Endothelial cell of umbilical vein (primary cell): ENCODE results near the gene AMER2. TPM values are rescaled to one million over a fixed set of nuclear protein-coding genes. Genes with fewer than 3 reads are reported as not detected.

Experiments
- BruUV-seq: library from RNA; stranded (reverse); fragments of 400-500 nt; replicated peaks from 2 replicates; lab custom pipeline; 2021; lab: Mats Ljungman, UMichigan
- CTCF ChIA-PET: fragments of 300-600, 350-600 bp; sonication (Branson Sonifier 250); formaldehyde crosslinking; loops from one replicate; lab custom pipeline; 2021; ENCODE audit warnings: antibody characterized with exemption, inconsistent platforms; lab: Charles Lee
- POLR2A ChIA-PET: fragments of 300-600, 350-600 bp; sonication (Branson Sonifier 250); formaldehyde crosslinking; loops from one replicate; lab custom pipeline; 2021; ENCODE audit warnings: antibody characterized with exemption, inconsistent platforms; lab: Charles Lee
- DNase-seq: peaks from one replicate; pipeline ENCODE4 v3.0.0-alpha.2; 2011; ENCODE audit warnings: low read depth, low spot score
- FAIRE-seq: peaks from 2 replicates; lab custom pipeline; 2011; peaks lifted over from hg19 to GRCh38; lab: Jason Lieb, UNC
- H2AFZ ChIP-seq: 2 replicates; pipeline ENCODE4 v1.6.0; 2012; ENCODE audit warnings: low read depth, low read length, control low read depth, inconsistent platforms
- H3K27ac ChIP-seq: 2 replicates; pipeline ENCODE4 v1.5.1; 2011; ENCODE audit warnings: low read depth, mild to moderate bottlenecking, control low read depth, low read length, moderate library complexity; ENCODE audit not compliant: insufficient read depth
- H3K27me3 ChIP-seq, 2 experiments: 2 replicates each; pipeline versions ENCODE4 v1.6.0 to v1.6.1; 2011; ENCODE audit warnings: low read length in 2 of 2, mixed read lengths in 1 of 2; ENCODE audit not compliant: control insufficient read depth in 2 of 2, insufficient read depth in 2 of 2
- H3K36me3 ChIP-seq, 2 experiments: 2 replicates in 1 of 2; 3 replicates in 1 of 2; pipeline ENCODE4 v1.5.1; 2011; ENCODE audit warnings: low read length in 2 of 2, mild to moderate bottlenecking in 1 of 2, moderate library complexity in 1 of 2; ENCODE audit not compliant: control insufficient read depth in 2 of 2, insufficient read depth in 2 of 2; ENCODE audit errors: extremely low read depth in 1 of 2
- H3K4me1 ChIP-seq: 3 replicates; pipeline ENCODE4 v1.5.1; 2011; ENCODE audit warnings: mild to moderate bottlenecking, low read length; ENCODE audit not compliant: control insufficient read depth, insufficient read depth; ENCODE audit errors: extremely low read depth
- H3K4me2 ChIP-seq: 2 replicates; pipeline ENCODE4 v1.6.1; 2011; ENCODE audit warnings: low read length, control low read depth, mixed read lengths; ENCODE audit not compliant: insufficient read depth
- H3K4me3 ChIP-seq, 3 experiments: fragments of 200-600 bp in 1 of 3; sonication (generic), shearing (Covaris generic) in 1 of 3; replicated peaks in 1 of 3; 2 replicates each; pipeline ENCODE4 v1.5.1; 2011 to 2016; ENCODE audit warnings: control low read depth in 3 of 3, low read length in 3 of 3, mild to moderate bottlenecking in 2 of 3, inconsistent platforms in 1 of 3, low read depth in 1 of 3, moderate library complexity in 1 of 3; ENCODE audit not compliant: insufficient read depth in 1 of 3
- H3K79me2 ChIP-seq: 2 replicates; pipeline ENCODE4 v1.6.0; 2012; ENCODE audit warnings: low read length, inconsistent platforms; ENCODE audit not compliant: control insufficient read depth, insufficient read depth
- H3K9ac ChIP-seq: replicated peaks from 2 replicates; pipeline ENCODE3; 2011; ENCODE audit warnings: low read length, control low read depth; ENCODE audit not compliant: insufficient read depth; ENCODE audit errors: extremely low read depth
- H3K9me1 ChIP-seq: replicated peaks from 3 replicates; pipeline ENCODE4 v1.6.0; 2011; ENCODE audit warnings: mild to moderate bottlenecking, low read length; ENCODE audit not compliant: control insufficient read depth, insufficient read depth; ENCODE audit errors: extremely low read depth
- H3K9me3 ChIP-seq: replicated peaks from 2 replicates; pipeline ENCODE4 v1.5.1; 2012; ENCODE audit warnings: low read length, inconsistent platforms; ENCODE audit not compliant: control insufficient read depth, insufficient read depth
- H4K20me1 ChIP-seq: replicated peaks from 2 replicates; pipeline ENCODE3; 2011; ENCODE audit warnings: mild to moderate bottlenecking, low read length; ENCODE audit not compliant: control insufficient read depth, insufficient read depth; ENCODE audit errors: extremely low read depth
- FOS ChIP-seq: IDR thresholded peaks from 2 replicates; pipeline ENCODE4 v1.6.1; 2011; ENCODE audit warnings: mild to moderate bottlenecking, low read length, moderate library complexity, borderline replicate concordance; ENCODE audit not compliant: insufficient read depth
- GATA2 ChIP-seq: IDR thresholded peaks from 2 replicates; pipeline ENCODE4 v1.7.0; 2011; ENCODE audit warnings: low read depth, mild to moderate bottlenecking, moderate library complexity, mixed read lengths, low read length; ENCODE audit not compliant: insufficient read length, insufficient read depth
- JUN ChIP-seq: IDR thresholded peaks from 2 replicates; pipeline ENCODE4 v1.6.1; 2011; ENCODE audit warnings: borderline replicate concordance, low read depth; ENCODE audit not compliant: insufficient read length, insufficient read depth
- POLR2A ChIP-seq: IDR thresholded peaks from 2 replicates; pipeline ENCODE4 v1.6.1; 2012; ENCODE audit warnings: low read depth, mild to moderate bottlenecking, control low read depth, low read length
- POLR2AphosphoS5 ChIP-seq: IDR thresholded peaks from 2 replicates; pipeline ENCODE4 v1.6.1; 2012; ENCODE audit warnings: low read depth, mild to moderate bottlenecking, control low read depth, low read length, moderate library complexity; ENCODE audit not compliant: insufficient read depth
- dilution Hi-C: fragments of 300-500 bp; cut with MboI; formaldehyde crosslinking; loops from one replicate; pipeline ENCODE4 v1.15.0; 2019; ENCODE audit warnings: low sequenced_read_pairs; ENCODE audit not compliant: extremely low pct_ligation_motif_present
- intact Hi-C: fragments of 100-400 bp; cut with micrococcal nuclease; formaldehyde crosslinking; loops from one replicate; pipeline ENCODE4 v1.10.0; 2022
- polyA plus RNA-seq, 4 experiments: library from polyadenylated mRNA; depleted of rRNA in 3 of 4; stranded (reverse) in 3 of 4; unstranded in 1 of 4; fragments of >200 nt; gene quantifications; 2 replicates each; pipeline versions ENCODE4 v1.2.1 to v1.2.3, GENCODE V29; 2011 to 2012; ENCODE audit warnings: missing spikeins in 1 of 4
- total RNA-seq: library from RNA; stranded (reverse); gene quantifications from 2 replicates; pipeline ENCODE4 v1.2.3, GENCODE V29; 2021
- TF ChIP-seq, protein P1 (sequence below), 2 donors: IDR thresholded peaks; 1 replicate in 1 of 2; 2 replicates in 1 of 2; pipeline ENCODE4 v1.5.1; 2011; ENCODE audit warnings: low read length in 2 of 2, mild to moderate bottlenecking in 2 of 2, moderate library complexity in 2 of 2, control low read depth in 1 of 2, inconsistent platforms in 1 of 2, low read depth in 1 of 2; ENCODE audit not compliant: insufficient read depth in 1 of 2; ENCODE audit errors: extremely low read depth in 1 of 2

Gene AMER2
- total and polyA plus RNA-seq, 2 donors (not counting 3 experiments of a cell fraction or from before 2014, with no cell fraction given) = not detected

DNA sequence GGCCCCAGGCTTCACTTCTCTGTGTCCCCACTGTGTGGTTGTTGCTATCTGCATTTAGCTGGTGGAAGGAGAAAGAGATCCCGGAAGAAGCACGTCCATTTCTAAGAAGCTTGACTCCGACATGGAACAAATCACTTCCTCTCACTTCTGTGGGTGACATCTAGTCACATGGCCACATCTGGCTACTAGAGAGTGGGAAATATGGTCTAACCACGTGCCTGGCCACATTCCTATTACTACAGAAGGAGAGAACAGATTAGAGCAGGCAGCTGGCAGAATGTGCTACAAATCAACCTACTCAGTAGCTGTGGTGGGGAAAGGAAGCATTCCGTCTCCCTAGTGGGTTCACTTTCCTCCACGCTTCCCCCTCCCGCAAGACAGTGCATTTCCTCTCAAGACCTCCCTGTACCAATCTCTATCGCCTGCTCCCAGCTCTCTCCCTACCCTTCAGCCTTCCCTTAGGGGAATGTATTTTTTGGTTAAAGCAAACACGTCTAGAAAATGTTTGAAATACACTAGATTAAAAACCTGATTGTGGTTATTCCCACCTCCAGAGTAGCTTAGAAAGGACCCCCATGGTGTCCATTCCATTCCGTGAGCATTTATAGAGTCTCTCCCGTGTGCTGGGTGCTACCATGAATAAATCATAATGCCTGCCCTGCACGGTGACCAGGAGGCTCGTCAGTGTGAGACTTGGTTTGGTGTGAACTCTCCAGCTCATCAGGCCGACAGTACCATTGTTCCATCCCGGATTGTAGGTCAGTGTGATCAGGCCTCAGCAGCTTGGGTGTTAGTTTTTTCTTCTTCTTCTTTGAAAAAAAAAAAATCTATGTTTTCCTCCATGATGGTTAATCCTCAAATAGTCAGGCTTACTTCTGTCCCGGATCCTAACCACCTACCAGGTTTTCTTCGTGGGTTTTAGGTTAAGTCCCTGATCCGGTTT is 8.0 kb upstream of the AMER2 start:
- no peak for TF ChIP-seq JUN
- TF ChIP-seq GATA2 = no peak
- no peak for TF ChIP-seq POLR2AphosphoS5
- TF ChIP-seq FOS = no peak
- TF ChIP-seq, protein P1, sequence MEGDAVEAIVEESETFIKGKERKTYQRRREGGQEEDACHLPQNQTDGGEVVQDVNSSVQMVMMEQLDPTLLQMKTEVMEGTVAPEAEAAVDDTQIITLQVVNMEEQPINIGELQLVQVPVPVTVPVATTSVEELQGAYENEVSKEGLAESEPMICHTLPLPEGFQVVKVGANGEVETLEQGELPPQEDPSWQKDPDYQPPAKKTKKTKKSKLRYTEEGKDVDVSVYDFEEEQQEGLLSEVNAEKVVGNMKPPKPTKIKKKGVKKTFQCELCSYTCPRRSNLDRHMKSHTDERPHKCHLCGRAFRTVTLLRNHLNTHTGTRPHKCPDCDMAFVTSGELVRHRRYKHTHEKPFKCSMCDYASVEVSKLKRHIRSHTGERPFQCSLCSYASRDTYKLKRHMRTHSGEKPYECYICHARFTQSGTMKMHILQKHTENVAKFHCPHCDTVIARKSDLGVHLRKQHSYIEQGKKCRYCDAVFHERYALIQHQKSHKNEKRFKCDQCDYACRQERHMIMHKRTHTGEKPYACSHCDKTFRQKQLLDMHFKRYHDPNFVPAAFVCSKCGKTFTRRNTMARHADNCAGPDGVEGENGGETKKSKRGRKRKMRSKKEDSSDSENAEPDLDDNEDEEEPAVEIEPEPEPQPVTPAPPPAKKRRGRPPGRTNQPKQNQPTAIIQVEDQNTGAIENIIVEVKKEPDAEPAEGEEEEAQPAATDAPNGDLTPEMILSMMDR (IDR thresholded peaks at IDR 0.05; ENCODE audit: extremely low read depth in 1 of 2, insufficient read depth in 1 of 2, low read depth in 1 of 2, low read length in 2 of 2) = no peak
- TF ChIP-seq POLR2A = no peak
- intact Hi-C loops (no loop called here), dilution Hi-C loops (no loop called here)
- Histone ChIP-seq H4K20me1 (no peaks in the 10 kb centered on the region), H2AFZ (no peak overlapping the region), H3K4me2 (no peak overlapping the region), H3K9me3 (no peaks in the 10 kb centered on the region), H3K9ac (no peak overlapping the region), H3K27me3 (peaks cover 0 to 5% of the 10 kb centered on the region in 2 experiments), H3K9me1 (no peaks in the 10 kb centered on the region), H3K27ac (no peak overlapping the region), H3K36me3 (no peaks in the 10 kb centered on the region), H3K4me3 (no peak overlapping the region), H3K79me2 (no peaks in the 10 kb centered on the region), H3K4me1 (no peaks in the 10 kb centered on the region)
- FAIRE-seq (no peak), DNase-seq (no peak)
- CTCF ChIA-PET = no interaction called here
- BruUV-seq = no TSS peak
- POLR2A ChIA-PET = no interaction called here
